A549 (cell line): ENCODE results near the gene MT1A. TPM values are rescaled to one million over a fixed set of nuclear protein-coding genes. Genes with fewer than 3 reads are reported as not detected.
A peak's percentile ranks its signal among the peaks of the same experiment; 100 is the strongest.

Experiments used
- ATAC-seq, 2 experiments: fragments of 200-7000 bp in 1 of 2; fragments of >200 bp in 1 of 2; cut with Nextera tagmentation in 1 of 2; cut with Tn5 transposase in 1 of 2; 3 replicates each; pipeline versions ENCODE4 v1.8.0 to v1.9.1; 2018 to 2020; ENCODE audit warnings: mild to moderate bottlenecking in 1 of 2, moderate library complexity in 1 of 2
- CTCF ChIA-PET: fragments of 300-600 bp; sonication (Branson Sonifier 250); formaldehyde crosslinking; extraction: SDS; loops from one replicate; lab custom pipeline; 2021; ENCODE audit warnings: antibody characterized with exemption, inconsistent platforms; lab: Yijun Ruan, JAX
- POLR2A ChIA-PET: fragments of 350-600 bp; formaldehyde crosslinking; extraction: SDS; loops from one replicate; lab custom pipeline; 2021; ENCODE audit warnings: antibody characterized with exemption, inconsistent platforms; lab: Yijun Ruan, JAX
- DNase-seq, 2 experiments: peaks; one replicate each; pipeline versions ENCODE4 v3.0.0 to v3.0.0-alpha.2; 2011 to 2016; ENCODE audit warnings: low read depth in 1 of 2, low spot score in 1 of 2
- FAIRE-seq: peaks from 2 replicates; lab custom pipeline; 2011; peaks lifted over from hg19 to GRCh38; lab: Jason Lieb, UNC
- H3K27ac ChIP-seq, 2 experiments: fragments of >200 bp; sonication (Bioruptor Twin); formaldehyde crosslinking; 3 replicates each; pipeline ENCODE4 v1.5.1; 2016 to 2017
- H3K4me1 ChIP-seq: fragments of >200 bp; sonication (Bioruptor Twin); formaldehyde crosslinking; 3 replicates; pipeline ENCODE4 v1.6.1; 2016
- H3K4me2 ChIP-seq: fragments of >200 bp; sonication (Bioruptor Twin); formaldehyde crosslinking; 3 replicates; pipeline ENCODE4 v1.6.1; 2016
- H3K4me3 ChIP-seq: fragments of >200 bp; sonication (Bioruptor Twin); formaldehyde crosslinking; 3 replicates; pipeline ENCODE4 v1.5.1; 2016
- H3K9me3 ChIP-seq: fragments of >200 bp; sonication (Bioruptor Twin); formaldehyde crosslinking; 3 replicates; pipeline ENCODE4 v1.6.1; 2016
- BCL3 ChIP-seq: fragments of >200 bp; sonication (Bioruptor Twin); formaldehyde crosslinking; IDR thresholded peaks from 3 replicates; pipeline ENCODE4 v1.6.1; 2016
- BHLHE40 ChIP-seq: IDR thresholded peaks from 2 replicates; pipeline ENCODE4 v1.6.1; 2012; ENCODE audit warnings: low read depth, low read length, inconsistent platforms
- CBX8 ChIP-seq: fragments of 200-600 bp; sonication (generic); IDR thresholded peaks from 2 replicates; pipeline ENCODE4 v1.6.1; 2016
- CEBPB ChIP-seq, 2 experiments: fragments of >200 bp in 1 of 2; sonication (Bioruptor Twin) in 1 of 2; formaldehyde crosslinking in 1 of 2; IDR thresholded peaks; 2 replicates each; pipeline ENCODE4 v1.6.1; 2012 to 2016
- CHD4 ChIP-seq: fragments of 200-600 bp; sonication (generic); IDR thresholded peaks from 2 replicates; pipeline ENCODE4 v1.6.1; 2016; ENCODE audit warnings: antibody characterized with exemption, mild to moderate bottlenecking, borderline replicate concordance
- E2F6 ChIP-seq: IDR thresholded peaks from 2 replicates; pipeline ENCODE4 v1.6.1; 2012; ENCODE audit warnings: low read depth, borderline replicate concordance
- ESRRA ChIP-seq: fragments of 150-350 bp; IDR thresholded peaks from 2 replicates; pipeline ENCODE4 v1.6.1; 2014; ENCODE audit warnings: mild to moderate bottlenecking, low read length, borderline replicate concordance
- HDAC2 ChIP-seq: fragments of 200-600 bp; sonication (generic); IDR thresholded peaks from 2 replicates; pipeline ENCODE4 v1.6.1; 2016
- HOXA7 ChIP-seq: fragments of 250-450 bp; sonication (Bioruptor Pico); IDR thresholded peaks from 2 replicates; pipeline ENCODE4 v1.5.0; 2020; ENCODE audit warnings: mild to moderate bottlenecking, moderate library complexity
- JUN ChIP-seq, 2 experiments: fragments of >200 bp; sonication (Bioruptor Twin); formaldehyde crosslinking; IDR thresholded peaks; 2 replicates in 1 of 2; 3 replicates in 1 of 2; pipeline ENCODE4 v1.6.1; 2016 to 2017
- JUNB ChIP-seq: fragments of >200 bp; sonication (Bioruptor Twin); formaldehyde crosslinking; IDR thresholded peaks from 2 replicates; pipeline ENCODE4 v1.6.1; 2016
- MAX ChIP-seq: IDR thresholded peaks from 2 replicates; pipeline ENCODE4 v1.6.1; 2012
- NPAS2 ChIP-seq: fragments of 250-450 bp; sonication (Bioruptor Pico); IDR thresholded peaks from 2 replicates; pipeline ENCODE4 v1.8.0; 2022; ENCODE audit warnings: mild to moderate bottlenecking, moderate library complexity, borderline replicate concordance
- NR3C1 ChIP-seq: fragments of >200 bp; sonication (Bioruptor Twin); formaldehyde crosslinking; IDR thresholded peaks from 3 replicates; pipeline ENCODE4 v1.6.1; 2017
- PBX3 ChIP-seq: IDR thresholded peaks from 2 replicates; pipeline ENCODE4 v1.6.1; 2012
- RAD21 ChIP-seq, 2 experiments: fragments of >200 bp in 1 of 2; sonication (Bioruptor Twin) in 1 of 2; formaldehyde crosslinking in 1 of 2; IDR thresholded peaks in 1 of 2; conservative IDR thresholded peaks in 1 of 2; 2 replicates in 1 of 2; 3 replicates in 1 of 2; pipeline ENCODE4 v1.6.1; 2012 to 2018; ENCODE audit warnings: inconsistent platforms in 1 of 2
- RARB ChIP-seq: fragments of 250-450 bp; sonication (Bioruptor Pico); IDR thresholded peaks from 2 replicates; pipeline ENCODE4 v1.8.0; 2021; ENCODE audit warnings: mild to moderate bottlenecking, moderate library complexity
- REST ChIP-seq: fragments of 200-600 bp; sonication (generic); IDR thresholded peaks from 2 replicates; pipeline ENCODE4 v1.6.1; 2016; ENCODE audit warnings: antibody characterized with exemption, mild to moderate bottlenecking, moderate library complexity
- TFCP2L1 ChIP-seq: fragments of 250-450 bp; sonication (Bioruptor Pico); IDR thresholded peaks from 2 replicates; pipeline ENCODE4 v1.5.0; 2021; ENCODE audit warnings: mild to moderate bottlenecking
- TP53 ChIP-seq: fragments of 250-450 bp; sonication (Bioruptor Pico); IDR thresholded peaks from 2 replicates; pipeline ENCODE4 v1.5.0; 2021; ENCODE audit warnings: mild to moderate bottlenecking, moderate library complexity
- ZSCAN20 ChIP-seq: fragments of 250-450 bp; sonication (Bioruptor Pico); IDR thresholded peaks from 2 replicates; pipeline ENCODE4 v1.8.0; 2022; ENCODE audit warnings: mild to moderate bottlenecking, moderate library complexity
- WGBS: methylation state at CpG from one replicate; pipeline ENCODE4 v1.1.6; 2017; ENCODE audit errors: missing lambda C conversion rate; 5-methylcytosine and 5-hydroxymethylcytosine counted together
- polyA plus RNA-seq, 4 experiments: library from polyadenylated mRNA; depleted of rRNA in 3 of 4; stranded (reverse); fragments of >200 nt; fragmentation: RNase III in 1 of 4; extraction: RNeasy Plus Mini Kit Qiagen cat#74134 plus additional on column Dnase treatment in 1 of 4; gene quantifications; 2 replicates in 3 of 4; 3 replicates in 1 of 4; pipeline ENCODE4 v1.2.3, GENCODE V29; 2011 to 2017

Gene MT1A
- polyA plus RNA-seq, 2 of the 4 experiments (the other 2 are of a cell fraction), result 5.3 to 12.8 TPM

- Histone ChIP-seq H3K9me3 (no peaks in the 10 kb centered on the region), H3K4me1 (peaks cover 10% of the 10 kb centered on the region), H3K4me2 (no peak overlapping the region), H3K4me3 (no peak overlapping the region), H3K27ac (no peak overlapping the region)
- CTCF ChIA-PET, result interaction anchor here (1.5 to 2.6 kb wide), 2 partner anchors 11 to 24 kb away, joined by 4 to 16 read pairs; no protein-coding TSS in a partner anchor
- FAIRE-seq, result no peak
- DNase-seq, result no peak
- 91% methylated on average over 14 of the region's 14 CpGs for WGBS
- no peak for ATAC-seq
- TF ChIP-seq HDAC2, result no peak
- POLR2A ChIA-PET, result no interaction called here
Observed at GRCh38 chr16:56631832-56632155, 6.7 kb upstream of the MT1A start.

GRCh38 chr16:56632156-56632847 is 6.2 kb upstream of the MT1A start, which contains the start of gene MT1M:
Gene MT1M (plus strand): TSS chr16:56632659. CDS start chr16:56632732, 73 bp downstream.
- TF ChIP-seq CEBPB (IDR thresholded peaks at IDR 0.05) (no peak), RARB (CRISPR knock-in tag) (no peak), CBX8 (no peak), ESRRA (no peak), TFCP2L1 (CRISPR knock-in tag) (no peak), ZSCAN20 (CRISPR knock-in tag) (no peak), HOXA7 (CRISPR knock-in tag) (no peak), BHLHE40 (no peak), NPAS2 (CRISPR knock-in tag) (no peak)
- POLR2A ChIA-PET, result no interaction called here
- DNase-seq (no peak), FAIRE-seq (no peak), ATAC-seq (no peak)
- CTCF ChIA-PET, result interaction anchor here (1.5 to 25.6 kb wide), 3 partner anchors 11 to 24 kb away, joined by 4 to 340 read pairs (median 16); partner anchors contain the start of gene MT2A
- no peak within 1 kb of the TSS for H3K4me3 ChIP-seq
- no peak within 1 kb of the TSS for H3K27ac ChIP-seq
- WGBS, result 89% methylated on average over 51 of the region's 61 CpGs
- H3K4me2 ChIP-seq, result no peak within 1 kb of the TSS
- peaks cover 5% of the 10 kb centered on the region for H3K4me1 ChIP-seq
- H3K9me3 ChIP-seq, result no peaks in the 10 kb centered on the region

GRCh38 chr16:56632848-56633365 is 5.6 kb upstream of the MT1A start:
- Histone ChIP-seq H3K9me3 (no peaks in the 10 kb centered on the region), H3K27ac (no peak overlapping the region), H3K4me3 (no peak overlapping the region), H3K4me1 (no peaks in the 10 kb centered on the region), H3K4me2 (no peak overlapping the region)
- DNase-seq, result no peak
- whole genome bisulfite sequencing, result 78% methylated on average over 6 of the region's 6 CpGs
- no peak for TF ChIP-seq NR3C1
- no peak for TF ChIP-seq BCL3
- no peak for TF ChIP-seq TP53 (CRISPR knock-in tag)
- FAIRE-seq, result no peak
- ChIA-PET POLR2A (interaction anchor here (1.0 kb wide), 1 partner anchor 25 kb away, joined by 4 read pairs; the partner anchor contains the start of gene MT2A), CTCF (interaction anchor here (1.3 to 25.6 kb wide), 2 partner anchors 11 to 23 kb away, joined by 4 to 340 read pairs; partner anchors contain the start of gene MT2A)
- peak in 1 of 2 experiments; percentile 12; a peak in 1 of 6 replicates for ATAC-seq

- no peak overlapping the region for H3K4me3 ChIP-seq
- ChIA-PET POLR2A (interaction anchor here (1.0 kb wide), 1 partner anchor 25 kb away, joined by 4 read pairs; the partner anchor contains the start of gene MT2A), CTCF (interaction anchor here (1.0 to 25.6 kb wide), 4 partner anchors 10 to 69 kb away, joined by 3 to 340 read pairs (median 4); partner anchors contain the start of gene MT2A)
- no peak for ATAC-seq
- H3K4me1 ChIP-seq, result 0 out of 3 replicates have a peak, but pooled peaks cover under 1% of the 10 kb centered on the region
- no peaks in the 10 kb centered on the region for H3K9me3 ChIP-seq
- H3K27ac ChIP-seq, result no peak overlapping the region
- FAIRE-seq, result no peak
- no peak overlapping the region for H3K4me2 ChIP-seq
- 44% methylated on average over 7 of the region's 7 CpGs for WGBS
- DNase-seq, result no peak
- TF ChIP-seq JUNB (no peak), PBX3 (no peak), RAD21 (conservative IDR thresholded peaks at IDR 0.05 in 1 of 2, IDR thresholded peaks at IDR 0.05 in 1 of 2) (no peak), MAX (no peak), REST (no peak), HOXA7 (CRISPR knock-in tag) (no peak), CHD4 (no peak), JUN (IDR thresholded peaks at IDR 0.05) (no peak), E2F6 (no peak)
Observed at GRCh38 chr16:56633535-56633934, 4.9 kb upstream of the MT1A start.
